Stimulated activated CD8-positive, alpha-beta memory T cell treated with anti-CD3 and anti-CD28 coated beads, Interleukin-12 subunit alpha, Interleukin-12 subunit beta, amount 100 ng/mL, for 24 hours (primary cell): ENCODE results near the gene ETNK1.
"Not testable (repeated sequence)": the region's sequence is repeated elsewhere in the genome, so short reads cannot be mapped to it uniquely, and the experiment has no call there.

Experiments used
- DNase-seq: peaks from one replicate; pipeline ENCODE4 v3.0.0-alpha.2; 2020; ENCODE audit errors: extremely low read depth

The ETNK1 gene

DNA sequence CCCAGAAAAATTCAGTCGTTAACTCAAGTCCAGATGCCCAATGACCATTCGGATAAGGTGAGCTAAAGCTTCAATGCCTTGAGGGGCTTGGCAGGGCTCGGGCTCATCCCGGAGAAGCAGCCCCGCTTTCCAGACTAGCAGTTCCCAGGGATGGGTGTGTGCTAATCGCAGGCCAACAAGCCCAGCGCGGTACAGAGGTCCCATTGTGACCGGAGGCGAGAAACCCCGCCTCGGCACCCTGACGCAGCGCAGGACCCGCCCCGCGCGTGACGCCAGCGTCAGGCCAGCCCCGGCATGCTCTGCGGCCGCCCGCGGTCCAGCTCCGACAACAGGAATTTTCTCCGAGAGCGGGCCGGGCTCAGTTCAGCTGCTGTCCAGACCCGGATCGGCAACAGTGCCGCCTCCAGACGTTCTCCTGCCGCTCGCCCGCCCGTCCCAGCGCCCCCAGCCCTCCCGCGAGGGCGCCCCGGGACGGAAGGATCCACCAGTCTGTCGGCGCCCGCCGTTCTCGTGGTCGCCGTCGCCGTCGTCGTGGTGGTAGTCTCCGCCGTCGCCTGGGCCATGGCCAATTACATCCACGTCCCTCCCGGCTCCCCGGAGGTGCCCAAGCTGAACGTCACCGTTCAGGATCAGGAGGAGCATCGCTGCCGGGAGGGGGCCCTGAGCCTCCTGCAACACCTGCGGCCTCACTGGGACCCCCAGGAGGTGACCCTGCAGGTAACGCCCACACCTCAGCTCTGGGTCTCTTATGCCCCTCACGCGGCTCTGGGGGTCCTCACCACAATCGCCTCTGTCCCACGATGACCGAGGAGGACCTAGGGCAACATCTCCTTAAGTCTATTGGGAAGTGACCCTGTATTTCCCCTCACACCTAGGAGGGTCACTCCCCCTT lies at the start of gene ETNK1:
ETNK1 (plus strand) TSS at position 302 of the 892 bp plus-strand sequence; CDS start at position 562, 260 bp downstream.
- peak; percentile 71 for DNase-seq

- DNase-seq = no peak
These were observed 48.9 kb upstream of the ETNK1 start for GRCh38 chr12:22576065-22576464.

GRCh38 chr12:22576473-22576872 lies 48.5 kb upstream of the ETNK1 start:
- DNase-seq = no peak

GRCh38 chr12:22577667-22578066 lies 47.3 kb upstream of the ETNK1 start:
- no peak for DNase-seq

DNA sequence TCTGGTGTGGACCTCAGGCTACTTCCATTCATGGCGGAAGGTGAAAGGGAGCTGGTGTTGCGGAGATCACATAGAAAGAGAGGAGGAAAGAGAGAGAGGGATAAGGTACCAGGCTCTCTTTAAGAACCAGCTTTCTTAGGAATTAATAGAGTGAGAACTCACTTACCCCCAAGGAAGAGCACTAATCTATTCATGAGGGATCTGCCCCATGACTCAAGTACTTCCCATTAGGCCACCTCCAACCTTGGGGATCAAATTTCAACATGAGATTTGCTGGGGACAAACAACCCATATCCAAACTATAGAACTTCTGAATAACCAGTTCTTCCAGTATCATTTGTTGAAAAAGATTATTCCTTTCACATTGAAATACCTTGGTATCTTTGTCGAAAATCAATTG lies 46.6 kb upstream of the ETNK1 start:
- DNase-seq = no peak

DNA sequence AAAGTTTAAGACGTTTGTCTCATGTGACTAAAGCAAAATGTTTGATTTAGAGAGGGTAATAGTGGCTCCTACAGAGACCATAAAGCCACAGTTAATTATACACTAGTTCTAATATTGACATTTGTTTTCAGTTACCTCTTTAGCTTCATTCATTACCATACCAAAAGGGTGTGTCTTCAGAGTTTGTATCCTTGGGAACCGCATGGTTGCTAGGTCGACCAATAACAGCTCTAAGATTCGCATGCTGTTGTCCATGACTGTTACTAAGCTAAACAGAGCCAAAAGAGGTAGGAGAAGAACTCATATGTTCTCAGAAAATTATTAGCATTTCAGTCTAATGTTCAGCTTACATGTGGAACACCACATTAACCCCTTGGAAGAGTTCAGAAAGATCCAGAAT lies 36.2 kb upstream of the ETNK1 start:
- no peak for DNase-seq

GRCh38 chr12:22593864-22594263 lies 31.1 kb upstream of the ETNK1 start:
- DNase-seq = no peak

DNA sequence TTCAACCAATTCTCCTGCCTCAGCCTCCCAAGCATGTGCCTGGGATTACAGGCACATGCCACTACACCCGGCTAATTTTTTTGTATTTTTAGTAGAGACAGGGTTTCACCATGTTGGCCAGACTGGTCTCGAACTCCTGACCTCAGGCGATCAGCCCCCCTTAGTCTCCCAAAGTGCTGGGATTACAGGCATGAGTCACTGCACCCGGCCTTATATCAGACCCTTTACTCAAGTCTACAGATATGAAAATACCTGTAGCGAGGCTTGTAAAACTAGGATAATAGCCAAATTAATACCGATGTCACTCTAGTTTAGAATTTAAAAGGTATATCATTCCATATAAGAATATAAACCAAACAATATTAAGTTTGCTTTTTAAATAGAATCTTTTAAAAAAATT lies 27.4 kb upstream of the ETNK1 start:
- not testable (repeated sequence) for DNase-seq

DNA sequence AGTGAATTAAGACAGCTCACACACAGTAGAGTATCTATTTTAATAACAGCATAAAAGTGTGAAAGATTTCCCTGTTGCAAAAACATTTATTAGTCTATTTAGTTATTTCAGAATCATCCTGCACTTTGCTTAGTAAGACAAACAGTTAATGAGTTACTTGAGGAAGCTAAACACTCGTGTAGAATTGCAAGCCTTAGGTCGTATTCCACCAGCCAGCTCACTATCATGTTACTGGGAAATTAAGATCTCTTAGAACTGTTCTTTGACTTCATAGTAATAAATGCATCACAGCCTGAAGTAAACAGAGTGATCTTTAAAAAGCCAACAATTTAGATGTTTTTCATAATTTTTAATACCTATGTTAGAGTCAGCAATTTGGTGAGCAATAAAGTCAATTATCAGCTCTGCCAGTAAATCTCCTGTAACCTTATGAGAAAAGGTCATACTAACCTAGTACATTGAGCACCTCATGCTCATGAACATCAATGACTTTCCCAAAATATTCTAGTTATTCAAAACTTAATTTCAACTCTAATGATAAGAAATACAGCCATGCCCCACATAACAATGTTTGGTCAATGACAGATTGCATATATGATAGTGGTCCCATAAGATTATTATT lies 26.7 kb upstream of the ETNK1 start:
- DNase-seq = no peak

DNA sequence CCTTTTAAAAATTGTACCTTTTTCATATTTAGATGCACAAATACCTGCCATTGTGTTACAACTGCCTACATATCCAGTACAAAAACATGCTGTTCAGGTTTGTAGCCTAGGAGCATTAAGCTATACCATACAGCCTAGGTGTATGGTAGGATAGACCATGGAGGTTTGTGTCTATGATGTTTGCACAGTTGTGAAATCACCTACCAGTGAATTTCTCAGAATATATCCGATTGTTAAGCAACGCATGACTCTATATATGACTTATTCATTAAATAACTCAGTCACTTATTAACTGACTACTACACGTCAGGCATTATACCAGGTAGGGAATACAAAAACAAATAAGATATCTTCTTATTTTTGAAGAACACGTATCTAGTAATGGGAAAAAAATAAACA lies 26.2 kb upstream of the ETNK1 start:
- no peak for DNase-seq

DNA sequence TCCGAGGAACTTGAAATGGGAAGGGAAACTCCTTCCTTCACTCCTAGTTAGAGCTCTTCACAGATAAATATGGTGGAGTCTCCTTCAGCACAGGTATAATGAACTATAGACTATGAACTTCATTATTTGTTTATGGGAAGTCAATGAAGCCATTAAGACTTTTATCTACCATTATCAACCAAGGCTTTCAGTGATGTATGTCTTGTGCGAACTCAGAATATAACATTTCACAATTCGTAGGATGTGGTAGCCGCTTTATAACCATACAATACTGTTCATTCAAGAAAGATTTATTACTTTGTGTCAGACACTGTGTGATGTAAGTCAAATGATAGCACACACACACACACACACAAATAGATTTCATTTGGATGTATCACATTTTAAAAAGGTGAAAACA lies 24.8 kb upstream of the ETNK1 start:
- no peak for DNase-seq

DNA sequence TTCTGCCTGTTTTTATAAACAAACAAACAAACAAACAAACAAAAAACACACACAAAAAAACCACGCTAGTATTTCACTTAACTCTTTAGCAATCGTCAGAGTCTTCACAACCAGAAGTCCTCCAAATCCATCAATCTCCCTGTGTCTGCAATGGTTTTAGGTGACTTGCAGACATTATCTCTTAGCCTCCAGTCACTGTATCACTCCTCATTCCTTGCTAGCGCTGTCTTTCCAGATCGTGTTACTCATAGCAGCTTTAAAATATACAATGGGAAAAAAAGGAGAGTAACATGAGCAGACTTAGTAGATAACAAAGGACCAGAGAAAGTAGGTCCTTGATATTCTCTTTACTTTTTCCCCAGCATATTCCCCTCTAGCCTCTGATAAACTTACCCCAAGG lies 15.5 kb upstream of the ETNK1 start:
- no peak for DNase-seq

- DNase-seq = no peak
These were observed 14.8 kb upstream of the ETNK1 start for GRCh38 chr12:22610131-22610530.

DNA sequence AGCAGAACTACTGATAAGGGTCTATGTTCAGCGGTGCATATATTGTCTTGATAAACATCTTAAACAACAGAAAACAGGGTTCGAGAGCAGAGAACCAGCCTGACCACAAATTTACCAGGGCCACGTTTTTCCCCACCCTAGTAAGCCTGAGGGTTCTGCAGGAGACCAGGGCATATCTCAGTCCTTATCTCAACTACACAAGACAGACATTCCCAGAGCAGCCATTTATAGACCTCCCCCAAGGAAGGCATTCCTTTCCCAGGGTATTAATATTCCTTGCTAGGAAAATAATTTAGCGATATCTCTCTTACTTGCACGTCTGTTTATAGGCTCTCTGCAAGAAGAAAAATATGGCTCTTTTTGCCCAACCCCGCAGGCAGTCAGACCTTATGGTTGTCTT lies 12.1 kb upstream of the ETNK1 start:
- not testable (repeated sequence) for DNase-seq

GRCh38 chr12:22615963-22616501 lies 8.9 kb upstream of the ETNK1 start:
- DNase-seq = no peak

GRCh38 chr12:22617630-22618029 lies 7.3 kb upstream of the ETNK1 start:
- DNase-seq = no peak

DNA sequence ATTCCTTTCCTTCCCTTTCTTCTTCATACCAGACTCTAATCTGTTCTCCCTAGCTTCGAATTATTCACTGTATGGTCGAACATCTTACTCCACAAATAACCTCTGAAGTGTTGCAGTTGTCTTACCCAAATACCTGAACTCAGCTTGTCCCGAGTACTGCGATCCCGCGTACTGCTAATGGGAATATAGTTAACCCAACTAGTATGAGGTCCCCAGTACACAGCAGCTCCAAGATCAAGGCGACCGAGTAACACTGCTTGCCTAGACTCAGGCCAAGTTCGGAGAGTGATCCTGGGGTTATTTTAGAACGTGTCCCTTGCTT lies 462 bp upstream of the ETNK1 start:
- DNase-seq = no peak

GRCh38 chr12:22625762-22626294 lies 857 bp downstream of the ETNK1 start:
- no peak for DNase-seq

GRCh38 chr12:22626406-22626805 lies 1.4 kb downstream of the ETNK1 start:
- DNase-seq = no peak

DNA sequence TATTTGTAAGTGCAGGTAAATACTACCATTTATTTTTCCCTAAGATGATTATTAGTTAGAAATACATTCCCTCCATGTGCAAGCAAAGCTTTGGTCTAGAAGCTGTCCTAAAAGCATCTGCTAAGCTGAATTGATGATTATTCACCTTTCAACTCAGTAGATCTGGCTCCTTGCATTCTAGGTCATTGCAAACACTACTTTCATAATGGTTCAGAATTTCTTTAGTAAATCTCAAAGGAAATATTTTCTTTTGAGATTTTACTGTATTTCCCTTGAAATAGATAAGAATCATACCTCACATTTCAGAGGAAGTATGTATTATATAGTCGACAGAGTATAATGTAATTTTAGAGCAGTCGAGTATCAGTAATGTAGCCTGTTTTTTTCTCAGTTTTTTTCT lies 2.4 kb downstream of the ETNK1 start:
- DNase-seq = no peak

GRCh38 chr12:22628228-22628627 lies 3.3 kb downstream of the ETNK1 start:
- no peak for DNase-seq

DNA sequence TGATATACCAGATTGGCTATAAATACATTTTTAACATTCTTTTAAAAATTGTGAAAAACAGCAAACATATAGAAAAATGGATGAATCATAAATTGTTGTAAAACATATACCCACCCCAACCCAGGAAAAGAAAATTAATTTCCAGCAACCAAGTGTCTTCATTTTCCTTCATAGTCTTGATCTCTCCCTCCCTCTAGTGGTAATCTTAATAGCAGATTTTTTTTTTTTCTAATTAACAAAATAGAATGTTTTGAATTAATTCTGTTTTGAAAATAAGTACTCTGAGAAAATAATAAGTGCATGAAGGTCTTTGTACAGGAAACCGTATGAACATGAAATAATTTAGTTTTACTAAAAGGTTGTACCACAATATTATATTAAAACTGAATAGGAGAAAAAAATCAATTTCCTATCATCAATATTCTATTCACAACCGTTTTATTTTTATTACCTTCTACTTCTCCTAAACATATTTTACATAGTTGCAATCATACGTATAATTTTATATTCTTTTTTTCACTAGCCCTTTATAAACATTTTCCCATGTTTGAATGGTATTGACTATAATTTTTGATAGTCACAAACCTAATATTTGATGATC lies 7.0 kb downstream of the ETNK1 start:
- DNase-seq = no peak

DNA sequence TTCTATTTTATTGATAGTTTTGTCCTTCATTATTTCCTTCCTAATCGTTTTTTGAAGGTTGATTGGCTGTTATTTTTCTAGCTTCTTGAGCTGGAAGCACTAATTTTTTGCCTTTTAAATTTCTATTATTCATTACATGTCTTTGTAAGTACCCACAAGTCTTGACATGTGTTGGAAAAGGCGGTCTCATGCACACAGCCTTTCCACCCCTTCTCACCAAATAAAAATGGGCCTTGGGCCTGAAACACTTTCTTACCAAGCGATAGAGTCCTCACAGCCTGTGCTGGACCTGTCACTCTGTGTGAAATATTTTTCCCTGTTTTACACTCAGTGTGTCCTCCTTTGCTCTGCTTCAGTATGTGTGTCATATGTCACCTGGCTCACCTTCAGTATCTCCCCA lies 9.9 kb downstream of the ETNK1 start:
- no peak for DNase-seq
